ENCODE measurements around the gene PARN. TPM values are rescaled to one million over a fixed set of nuclear protein-coding genes. Genes with fewer than 3 reads are reported as not detected.
"Not testable (repeated sequence)": the region's sequence is repeated elsewhere in the genome, so short reads cannot be mapped to it uniquely, and the experiment has no call there.

PARN gene
- total RNA-seq, 2 experiments from 2014 or later: 27.4 to 28.2 TPM

DNA sequence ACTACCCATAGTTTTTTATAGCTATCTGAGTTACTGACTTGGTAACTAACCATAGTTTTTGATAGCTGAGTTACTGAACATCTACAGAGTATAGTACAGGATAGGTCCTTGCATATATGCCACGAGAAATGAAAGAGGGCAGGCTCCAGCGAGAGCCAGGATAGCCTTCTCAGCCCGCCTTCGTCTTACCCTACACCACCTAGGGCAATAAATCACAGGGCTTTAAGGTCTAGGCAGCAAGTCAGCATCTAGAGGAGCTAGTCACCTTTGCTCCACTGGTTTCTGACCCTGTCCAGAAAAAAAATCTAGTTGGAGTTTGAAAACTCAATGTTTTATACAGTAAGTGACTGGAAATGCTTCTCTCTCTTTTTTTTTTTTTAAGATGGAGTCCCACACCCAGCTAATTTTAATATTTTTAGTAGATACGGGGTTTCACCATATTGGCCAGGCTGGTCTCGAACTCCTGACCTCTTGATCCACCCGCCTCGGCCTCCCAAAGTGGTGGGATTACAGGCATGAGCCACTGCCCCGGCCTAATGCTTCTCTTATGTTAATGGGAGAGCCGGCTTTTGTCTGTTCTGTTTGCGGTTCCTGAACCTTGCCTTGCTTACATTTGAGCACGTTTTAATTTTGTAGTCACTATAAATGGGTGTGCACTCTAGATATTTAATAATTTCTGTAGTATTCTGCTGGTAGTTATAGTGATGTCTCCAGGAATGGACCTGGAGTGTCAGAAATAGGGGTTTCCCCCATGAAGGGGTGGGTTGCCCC is 5.5 kb upstream of the PARN start:
- no peak overlapping the region for H3K27ac ChIP-seq (ENCODE audit: low read depth in 1 of 2, low read length in 2 of 2)
- POLR2A ChIA-PET: interaction anchor here (2.7 kb wide), 1 partner anchor 716 kb away, joined by 7 read pairs; the partner anchor contains the start of gene ERCC4
- no peaks in the 10 kb centered on the region for H3K27me3 ChIP-seq (ENCODE audit: control insufficient read depth in 1 of 2, insufficient read depth in 2 of 2, low read length in 2 of 2)
- CTCF ChIA-PET: no interaction called here
- H3K9me3 ChIP-seq (ENCODE audit: control insufficient read depth in 1 of 2, insufficient read depth in 1 of 2, low read length in 2 of 2): no peaks in the 10 kb centered on the region
- no peak for ATAC-seq (ENCODE audit: poor library complexity)
- H3K4me3 Mint-ChIP-seq: peak overlapping the region; percentile 62
- TF ChIP-seq, protein P1, sequence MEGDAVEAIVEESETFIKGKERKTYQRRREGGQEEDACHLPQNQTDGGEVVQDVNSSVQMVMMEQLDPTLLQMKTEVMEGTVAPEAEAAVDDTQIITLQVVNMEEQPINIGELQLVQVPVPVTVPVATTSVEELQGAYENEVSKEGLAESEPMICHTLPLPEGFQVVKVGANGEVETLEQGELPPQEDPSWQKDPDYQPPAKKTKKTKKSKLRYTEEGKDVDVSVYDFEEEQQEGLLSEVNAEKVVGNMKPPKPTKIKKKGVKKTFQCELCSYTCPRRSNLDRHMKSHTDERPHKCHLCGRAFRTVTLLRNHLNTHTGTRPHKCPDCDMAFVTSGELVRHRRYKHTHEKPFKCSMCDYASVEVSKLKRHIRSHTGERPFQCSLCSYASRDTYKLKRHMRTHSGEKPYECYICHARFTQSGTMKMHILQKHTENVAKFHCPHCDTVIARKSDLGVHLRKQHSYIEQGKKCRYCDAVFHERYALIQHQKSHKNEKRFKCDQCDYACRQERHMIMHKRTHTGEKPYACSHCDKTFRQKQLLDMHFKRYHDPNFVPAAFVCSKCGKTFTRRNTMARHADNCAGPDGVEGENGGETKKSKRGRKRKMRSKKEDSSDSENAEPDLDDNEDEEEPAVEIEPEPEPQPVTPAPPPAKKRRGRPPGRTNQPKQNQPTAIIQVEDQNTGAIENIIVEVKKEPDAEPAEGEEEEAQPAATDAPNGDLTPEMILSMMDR (IDR thresholded peaks at IDR 0.05): no peak
- peaks cover 49% of the 10 kb centered on the region for H3K4me1 ChIP-seq (ENCODE audit: insufficient read depth, low read length)
- H3K4me1 Mint-ChIP-seq (ENCODE audit: low read depth): peaks cover 53% of the 10 kb centered on the region
- H3K4me3 ChIP-seq (ENCODE audit: low read length): no peak overlapping the region
- DNase-seq: no peak
- peaks cover 60% of the 10 kb centered on the region for H3K36me3 Mint-ChIP-seq (ENCODE audit: low read depth)
- peak overlapping the region; percentile 93 for H3K27ac Mint-ChIP-seq
- H3K9me3 Mint-ChIP-seq: no peaks in the 10 kb centered on the region
- intact Hi-C loops (cut with DNase I, micrococcal nuclease): loop anchor here in 1 of 2 experiments (5.0 to 10.0 kb wide), 4 partner anchors 351 to 1009 kb away; partner anchors contain the start of genes ERCC4, MARF1 and NTAN1
- peaks cover 12% of the 10 kb centered on the region for H3K36me3 ChIP-seq (ENCODE audit: insufficient read depth, low read length)
- no peaks in the 10 kb centered on the region for H3K27me3 Mint-ChIP-seq

DNA sequence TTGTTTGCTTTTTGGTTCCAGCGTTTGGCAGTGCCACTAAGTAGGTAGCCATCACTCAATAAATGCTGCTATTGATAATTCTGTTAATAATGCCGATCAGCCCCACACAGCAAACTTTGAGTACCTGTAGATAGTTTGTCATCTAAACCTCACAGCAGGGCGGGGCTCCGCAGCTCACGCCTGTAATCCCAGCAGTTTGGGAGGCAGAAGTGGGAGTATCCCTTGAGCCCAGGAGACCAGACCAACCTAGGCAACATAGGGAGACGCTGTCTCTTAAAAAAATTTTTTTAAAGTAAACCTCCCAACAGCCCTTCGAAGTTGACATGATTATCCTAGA is 4.3 kb upstream of the PARN start:
- Histone ChIP-seq H3K36me3 (ENCODE audit: insufficient read depth, low read length) (peaks cover 6% of the 10 kb centered on the region), H3K27ac (ENCODE audit: low read depth in 1 of 2, low read length in 2 of 2) (peak overlapping the region in 1 of 2 donors; percentile 92), H3K4me3 (ENCODE audit: low read length) (peak overlapping the region; percentile 98), H3K9me3 (ENCODE audit: control insufficient read depth in 1 of 2, insufficient read depth in 1 of 2, low read length in 2 of 2) (no peaks in the 10 kb centered on the region), H3K27me3 (ENCODE audit: control insufficient read depth in 1 of 2, insufficient read depth in 2 of 2, low read length in 2 of 2) (no peaks in the 10 kb centered on the region), H3K4me1 (ENCODE audit: insufficient read depth, low read length) (peaks cover 59% of the 10 kb centered on the region)
- no peak for DNase-seq
- Mint-ChIP-seq H3K4me3 (peak overlapping the region; percentile 100), H3K4me1 (ENCODE audit: low read depth) (peaks cover 52% of the 10 kb centered on the region), H3K36me3 (ENCODE audit: low read depth) (peaks cover 55% of the 10 kb centered on the region), H3K27ac (peak overlapping the region; percentile 93), H3K27me3 (no peaks in the 10 kb centered on the region), H3K9me3 (peaks cover 3% of the 10 kb centered on the region)
- intact Hi-C loops (cut with DNase I, micrococcal nuclease): loop anchor here in 1 of 2 experiments (5.0 to 10.0 kb wide), 4 partner anchors 350 to 1010 kb away; partner anchors contain the start of genes MARF1, MRTFB and NTAN1
- no peak for ATAC-seq (ENCODE audit: poor library complexity)
- TF ChIP-seq, protein P1 (IDR thresholded peaks at IDR 0.05): no peak
- CTCF ChIA-PET: interaction anchor here (0.7 to 1.0 kb wide), 3 partner anchors 9 to 715 kb away, joined by 3 read pairs; no protein-coding TSS in a partner anchor
- POLR2A ChIA-PET: interaction anchor here (1.1 to 2.7 kb wide), 3 partner anchors 10 to 714 kb away, joined by 4 to 7 read pairs (median 4); partner anchors contain the start of gene ERCC4

DNA sequence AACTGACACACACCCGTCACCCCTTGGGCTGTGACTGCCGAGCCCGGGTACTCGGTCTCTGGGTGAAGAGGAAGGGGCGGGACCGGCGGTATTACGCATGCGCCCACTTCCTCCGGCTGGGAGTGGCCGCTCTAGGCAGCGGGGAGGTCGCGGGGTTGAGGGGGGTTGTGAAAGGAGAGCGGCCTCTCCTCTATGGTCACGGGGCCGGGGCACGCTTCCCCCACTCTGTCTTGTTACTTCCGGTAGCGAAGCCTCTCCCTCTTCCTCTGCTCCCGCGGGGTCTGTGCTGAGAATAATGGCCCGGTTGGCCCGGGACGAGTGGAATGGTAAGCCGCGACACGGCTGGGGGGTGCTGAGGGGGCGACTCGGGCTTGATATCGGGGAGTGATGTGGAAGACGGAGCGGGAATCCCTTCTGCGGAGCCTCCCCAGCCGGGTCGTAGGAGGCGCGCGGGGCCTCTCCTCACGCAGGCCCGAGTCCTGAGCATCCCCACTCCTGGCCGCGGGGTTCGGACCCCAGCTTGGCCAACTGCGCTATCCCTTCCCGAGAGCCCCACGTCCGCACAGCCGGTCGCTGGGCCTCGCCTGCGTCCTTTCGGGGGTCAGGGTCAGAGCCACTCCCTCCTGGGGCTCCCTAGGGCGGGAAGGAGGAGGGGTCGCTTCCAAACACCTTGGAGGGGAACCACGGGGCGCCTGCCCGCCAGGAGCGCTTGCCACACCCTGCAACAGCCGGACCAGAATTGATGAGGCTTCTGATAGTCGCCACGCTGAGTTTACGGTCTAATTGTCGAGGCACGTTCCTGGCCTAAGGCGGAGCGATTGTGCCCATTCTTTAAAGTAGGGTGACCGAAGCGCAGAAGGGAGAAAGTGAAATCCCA is 2.9 kb upstream of the PARN start, which contains the start of gene BFAR:
Gene BFAR (plus strand): TSS at position 259 of the 877 bp plus-strand sequence. CDS start 11,396 bp downstream, outside the sequence.
- H3K9me3 ChIP-seq (ENCODE audit: control insufficient read depth in 1 of 2, insufficient read depth in 1 of 2, low read length in 2 of 2): no peaks in the 10 kb centered on the region
- Mint-ChIP-seq H3K4me1 (ENCODE audit: low read depth) (peaks cover 64% of the 10 kb centered on the region), H3K27ac (peak within 1 kb of the TSS; percentile 93), H3K9me3 (peaks cover 3% of the 10 kb centered on the region), H3K27me3 (no peaks in the 10 kb centered on the region), H3K36me3 (ENCODE audit: low read depth) (peaks cover 53% of the 10 kb centered on the region), H3K4me3 (peak within 1 kb of the TSS; percentile 100)
- H3K27me3 ChIP-seq (ENCODE audit: control insufficient read depth in 1 of 2, insufficient read depth in 2 of 2, low read length in 2 of 2): no peaks in the 10 kb centered on the region
- ATAC-seq (ENCODE audit: poor library complexity): peak; percentile 70
- H3K36me3 ChIP-seq (ENCODE audit: insufficient read depth, low read length): no peaks in the 10 kb centered on the region
- H3K4me3 ChIP-seq (ENCODE audit: low read length): peak within 1 kb of the TSS; percentile 98
- TF ChIP-seq, protein P1 (IDR thresholded peaks at IDR 0.05): no peak
- intact Hi-C loops (cut with DNase I, micrococcal nuclease): loop anchor here in 1 of 2 experiments (5.0 to 10.0 kb wide), 4 partner anchors 348 to 1012 kb away; partner anchors contain the start of genes MARF1, MRTFB and NTAN1
- peak; percentile 98 to 100 (median 99) for DNase-seq
- POLR2A ChIA-PET: interaction anchor here (0.6 to 2.7 kb wide), 7 partner anchors 9 to 713 kb away, joined by 3 to 7 read pairs (median 4); partner anchors contain the start of gene ERCC4
- H3K4me1 ChIP-seq (ENCODE audit: insufficient read depth, low read length): peaks cover 65% of the 10 kb centered on the region
- peak within 1 kb of the TSS; percentile 82 to 92 for H3K27ac ChIP-seq (ENCODE audit: low read depth in 1 of 2, low read length in 2 of 2)
- CTCF ChIA-PET: no interaction called here

DNA sequence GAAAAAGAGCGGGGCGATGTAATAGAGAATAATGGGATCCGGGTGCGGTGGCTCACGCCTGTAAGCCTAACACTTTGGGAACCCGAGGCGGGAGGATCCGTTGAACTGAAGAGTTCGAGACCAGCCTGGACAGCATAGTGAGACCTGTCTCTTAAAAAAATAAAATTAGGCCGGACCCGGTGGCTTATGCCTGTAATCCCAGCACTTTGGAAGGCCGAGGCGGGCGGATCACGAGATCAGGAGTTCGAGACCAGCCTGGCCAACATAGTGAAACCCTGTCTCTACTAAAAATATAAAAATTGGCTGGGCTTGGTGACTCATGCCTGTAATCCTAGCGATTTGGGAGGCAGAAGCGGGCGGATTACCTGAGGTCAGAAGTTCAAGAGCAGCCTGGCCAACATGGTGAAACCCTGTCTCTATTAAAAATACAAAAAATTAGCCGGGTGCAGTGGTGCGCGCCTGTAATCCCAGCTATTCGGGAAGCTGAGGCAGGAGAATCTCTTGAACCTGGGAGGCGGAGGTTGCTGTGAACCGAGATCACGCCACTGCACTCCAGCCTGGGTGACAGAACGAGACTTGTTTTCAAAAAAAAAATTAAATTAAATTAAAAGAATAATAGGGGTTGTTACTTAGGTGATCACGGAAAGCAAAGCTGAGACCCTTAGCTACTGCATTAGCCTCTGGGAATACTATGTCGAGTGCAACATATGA is 715 bp upstream of the PARN start:
- H3K27me3 ChIP-seq (ENCODE audit: control insufficient read depth in 1 of 2, insufficient read depth in 2 of 2, low read length in 2 of 2); H3K9me3 Mint-ChIP-seq; H3K9me3 ChIP-seq (ENCODE audit: control insufficient read depth in 1 of 2, insufficient read depth in 1 of 2, low read length in 2 of 2); H3K27me3 Mint-ChIP-seq; ATAC-seq (ENCODE audit: poor library complexity): not testable (repeated sequence)
- Histone ChIP-seq H3K27ac (ENCODE audit: low read depth in 1 of 2, low read length in 2 of 2) (peak overlapping the region; percentile 79 to 85), H3K4me1 (ENCODE audit: insufficient read depth, low read length) (peaks cover 62% of the 10 kb centered on the region), H3K4me3 (ENCODE audit: low read length) (peak overlapping the region; percentile 84), H3K36me3 (ENCODE audit: insufficient read depth, low read length) (peaks cover 18% of the 10 kb centered on the region)
- Mint-ChIP-seq H3K36me3 (ENCODE audit: low read depth) (peaks cover 60% of the 10 kb centered on the region), H3K4me3 (peak overlapping the region; percentile 86), H3K4me1 (ENCODE audit: low read depth) (peaks cover 54% of the 10 kb centered on the region), H3K27ac (peak overlapping the region; percentile 93)
- ChIA-PET POLR2A (interaction anchor here (0.9 to 1.9 kb wide), 3 partner anchors 10 to 711 kb away, joined by 4 to 9 read pairs (median 4); partner anchors contain the start of gene ERCC4), CTCF (interaction anchor here (1.5 kb wide), 1 partner anchor 10 kb away, joined by 3 read pairs; no protein-coding TSS in a partner anchor)
- peak in 1 of 14 experiments; percentile 18 for DNase-seq
- intact Hi-C loops (cut with DNase I, micrococcal nuclease): loop anchor here in 1 of 2 experiments (5.0 to 10.0 kb wide), 4 partner anchors 346 to 1014 kb away; partner anchors contain the start of genes MARF1, MRTFB and NTAN1

Measured in CD4-positive, alpha-beta T cell (primary cell).